Adipose tissue (tissue), 3 donors: ENCODE results near the gene WIPF2. TPM values are rescaled to one million over a fixed set of nuclear protein-coding genes. Genes with fewer than 3 reads are reported as not detected.
"Not testable (repeated sequence)": the region's sequence is repeated elsewhere in the genome, so short reads cannot be mapped to it uniquely, and the experiment has no call there.

Experiments used
- H3K27ac ChIP-seq: one replicate; pipeline ENCODE4 v1.5.1; 2013; ENCODE audit warnings: low read depth, low read length
- WGBS, 3 donors: extraction: QIAGEN DNeasy Blood & Tissue Kit; methylation state at CpG; one replicate each; pipeline ENCODE4 v1.1.7; 2013; 5-methylcytosine and 5-hydroxymethylcytosine counted together
- polyA plus RNA-seq, 3 donors: library from polyadenylated mRNA; stranded (reverse); fragments of 200-250 nt; gene quantifications; one replicate each; pipeline ENCODE4 v1.2.3, GENCODE V29; 2013
- donor health status: healthy with polysubstance abuse.
- donor health status: Bipolar disorder and iron deficiency.
- donor health status: healthy.

The WIPF2 gene
- polyA plus RNA-seq, 3 donors, result 6.3 to 9.0 (median 8.0) TPM

GRCh38 chr17:40190197-40191021, 28.7 kb upstream of the WIPF2 start:
- 69 to 80% (median 73%) methylated on average over 15 of the region's 15 CpGs for WGBS, 3 donors

GRCh38 chr17:40191237-40192208, 27.6 kb upstream of the WIPF2 start:
- no peak overlapping the region for H3K27ac ChIP-seq
- 1 to 2% (median 1%) methylated on average over 60 of the region's 60 CpGs for WGBS, 3 donors

More at GRCh38 chr17:40190197-40191021, 28.7 kb upstream of the WIPF2 start:
- no peak overlapping the region for H3K27ac ChIP-seq

DNA sequence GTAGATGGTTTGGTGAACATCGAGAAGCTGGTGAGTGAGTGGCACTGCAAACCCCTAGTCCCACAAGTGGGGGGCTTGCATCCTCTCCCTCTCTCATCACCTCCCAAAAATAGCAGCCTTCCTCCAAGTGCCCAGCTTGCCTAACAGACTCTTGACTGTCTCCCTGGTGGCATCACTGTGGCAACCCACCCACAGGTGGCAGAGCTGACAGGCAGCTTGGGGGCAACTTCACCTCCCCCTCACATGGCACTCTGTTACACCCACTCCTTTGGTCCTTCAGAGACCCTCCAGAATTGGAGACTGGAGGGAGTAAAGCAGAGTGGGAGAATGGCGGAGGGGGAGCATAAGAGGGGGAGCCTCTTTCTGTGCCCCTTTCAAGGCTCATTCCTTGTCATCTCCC, 26.1 kb upstream of the WIPF2 start:
- H3K27ac ChIP-seq, result no peak overlapping the region
- 83 to 100% (median 100%) methylated on average over 2 of the region's 2 CpGs for WGBS, 3 donors

GRCh38 chr17:40194821-40195220, 24.3 kb upstream of the WIPF2 start:
- no peak overlapping the region for H3K27ac ChIP-seq
- WGBS, 3 donors, result 53 to 68% (median 66%) methylated on average over 2 of the region's 2 CpGs

GRCh38 chr17:40197550-40197949, 21.6 kb upstream of the WIPF2 start:
- WGBS, 3 donors, result 58 to 89% (median 69%) methylated on average over 1 of the region's 1 CpG

GRCh38 chr17:40197965-40198456, 21.1 kb upstream of the WIPF2 start:
- 61 to 66% (median 62%) methylated on average over 8 of the region's 8 CpGs for WGBS, 3 donors
- H3K27ac ChIP-seq, result not testable (repeated sequence)

More at GRCh38 chr17:40197550-40197949, 21.6 kb upstream of the WIPF2 start:
- H3K27ac ChIP-seq, result no peak overlapping the region

DNA sequence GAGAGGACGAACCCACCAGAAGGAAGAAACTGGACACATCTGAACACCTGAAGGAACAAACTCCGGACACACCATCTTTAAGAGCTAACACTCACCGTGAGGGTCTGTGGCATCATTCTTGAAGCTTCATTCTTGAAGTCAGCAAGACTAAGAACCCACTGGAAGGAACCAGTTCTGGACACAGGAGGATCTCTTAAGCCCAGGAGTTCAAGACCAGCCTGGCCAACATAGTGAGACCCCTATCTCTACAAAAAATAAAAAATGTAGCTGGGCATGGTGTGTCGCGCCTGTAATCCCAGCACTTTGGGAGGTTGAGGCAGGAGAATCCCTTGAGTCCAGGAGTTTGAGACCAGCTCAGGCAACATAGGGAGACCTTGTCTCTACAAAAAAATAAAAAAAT, 20.5 kb upstream of the WIPF2 start:
- no peak overlapping the region for H3K27ac ChIP-seq
- 91 to 93% (median 91%) methylated on average over 5 of the region's 5 CpGs for WGBS, 3 donors

DNA sequence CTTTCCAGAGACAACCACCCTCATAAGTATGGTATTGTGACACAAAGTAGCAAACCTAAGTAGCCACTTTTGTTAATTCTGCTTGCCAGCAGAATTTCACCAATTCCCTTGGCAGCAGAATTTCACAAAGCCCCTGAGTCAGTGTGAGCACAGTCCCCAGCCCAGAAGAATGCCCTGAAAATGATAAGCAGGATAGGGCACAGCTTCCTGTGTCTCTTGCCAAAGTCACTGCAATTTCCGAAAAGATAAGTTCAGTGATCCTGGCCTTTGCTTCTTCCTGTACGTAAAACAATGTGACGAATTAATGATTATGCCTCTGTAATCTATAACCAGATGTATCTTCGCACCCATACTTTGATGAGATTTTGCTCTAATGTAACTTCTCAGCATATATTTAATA, 16.0 kb upstream of the WIPF2 start:
- H3K27ac ChIP-seq, result no peak overlapping the region
- 36 to 67% (median 51%) methylated on average over 4 of the region's 4 CpGs for WGBS, 3 donors

DNA sequence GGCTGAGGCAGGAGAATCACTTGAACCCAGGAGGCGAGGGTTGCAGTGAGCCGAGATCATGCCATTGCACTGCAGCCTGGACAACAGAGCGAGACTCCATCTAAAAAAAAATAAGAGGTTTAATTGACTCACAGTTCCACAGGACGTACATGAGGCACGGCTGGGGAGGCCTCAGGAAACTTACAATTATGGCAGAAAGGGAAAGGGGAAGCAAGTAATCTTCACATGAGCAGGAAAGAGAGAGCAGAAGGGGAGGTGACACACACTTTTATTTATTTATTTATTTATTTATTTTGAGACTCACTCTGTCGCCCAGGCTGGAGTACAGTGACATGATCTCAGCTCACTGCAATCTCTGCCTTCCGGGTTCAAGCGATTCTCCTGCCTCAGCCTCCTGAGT, 12.9 kb upstream of the WIPF2 start:
- H3K27ac ChIP-seq, result not testable (repeated sequence)

GRCh38 chr17:40209404-40210093, 9.6 kb upstream of the WIPF2 start:
- no peak overlapping the region for H3K27ac ChIP-seq
- 63 to 81% (median 72%) methylated on average over 2 of the region's 2 CpGs for WGBS, 3 donors

More for the DNA sequence above, 12.9 kb upstream of the WIPF2 start:
- WGBS, 3 donors, result 74 to 90% (median 76%) methylated on average over 8 of the region's 8 CpGs

GRCh38 chr17:40213914-40214313, 5.2 kb upstream of the WIPF2 start:
- WGBS, 3 donors, result 83 to 88% (median 88%) methylated on average over 6 of the region's 6 CpGs

GRCh38 chr17:40218006-40218739, 931 bp upstream of the WIPF2 start:
- H3K27ac ChIP-seq, result no peak overlapping the region
- 74 to 86% (median 85%) methylated on average over 7 of the region's 7 CpGs for WGBS, 3 donors

More at GRCh38 chr17:40213914-40214313, 5.2 kb upstream of the WIPF2 start:
- not testable (repeated sequence) for H3K27ac ChIP-seq

GRCh38 chr17:40219594-40220338, 662 bp downstream of the WIPF2 start:
- no peak overlapping the region for H3K27ac ChIP-seq
- WGBS, 3 donors, result 1 to 2% (median 2%) methylated on average over 23 to 24 of the region's 24 CpGs

DNA sequence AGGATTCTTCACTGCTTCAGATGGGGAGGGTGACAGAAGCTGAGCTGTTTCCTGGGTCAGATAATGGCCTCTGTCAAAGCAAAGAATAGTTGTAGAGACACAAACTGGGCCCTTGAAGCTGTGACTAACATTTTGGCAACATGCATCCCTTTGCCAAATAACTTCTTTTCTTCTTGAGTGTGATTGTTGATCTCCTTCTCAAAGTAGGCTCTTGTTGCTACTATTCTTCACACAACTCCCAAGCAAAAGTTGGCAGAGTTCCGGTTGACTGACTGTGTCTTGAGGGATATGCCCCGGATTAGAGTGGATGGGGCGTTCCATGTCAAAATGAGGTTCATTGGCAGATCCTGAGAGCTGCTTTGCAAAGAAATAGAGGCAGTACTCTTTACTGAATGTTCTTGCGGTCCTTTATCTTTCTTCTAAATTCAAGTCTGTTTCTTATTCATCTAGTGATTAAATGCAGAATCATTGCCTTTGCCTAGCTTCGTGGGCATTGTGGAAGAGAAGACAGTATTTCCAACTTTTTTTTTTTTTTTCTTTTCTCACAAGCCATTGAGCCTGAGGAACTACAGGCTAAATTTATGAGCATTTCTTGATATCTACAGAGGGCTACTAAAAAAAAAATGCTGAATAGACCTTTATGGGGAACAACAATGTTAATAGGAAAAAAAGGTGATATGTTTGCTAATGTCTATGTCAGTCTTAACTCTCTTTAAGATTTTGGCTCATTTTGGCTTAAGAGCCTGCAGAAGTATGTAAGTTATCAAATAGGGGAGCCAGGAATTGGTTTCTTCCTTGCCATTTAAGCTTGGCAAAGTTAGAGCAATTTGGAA, 5.8 kb downstream of the WIPF2 start:
- 35 to 70% (median 58%) methylated on average over 5 of the region's 5 CpGs for WGBS, 3 donors
- no peak overlapping the region for H3K27ac ChIP-seq

DNA sequence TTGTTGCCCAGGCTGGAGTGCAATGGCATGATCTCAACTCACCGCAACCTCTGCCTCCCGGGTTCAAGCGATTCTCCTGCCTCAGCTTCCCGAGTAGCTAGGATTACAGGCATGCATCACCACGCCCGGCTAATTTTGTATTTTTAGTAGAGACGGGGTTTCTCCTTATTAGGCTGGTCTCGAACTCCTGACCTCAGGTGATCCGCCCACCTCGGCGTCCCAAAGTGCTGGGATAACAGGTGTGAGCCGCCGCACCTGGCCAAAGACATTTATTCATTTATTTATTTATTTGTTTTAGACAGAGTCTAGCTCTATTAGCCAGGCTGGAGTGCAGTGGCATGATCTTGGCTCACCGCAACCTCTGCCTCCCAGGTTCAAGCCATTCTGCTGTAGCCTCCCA, 10.0 kb downstream of the WIPF2 start:
- H3K27ac ChIP-seq, result not testable (repeated sequence)
- WGBS, 3 donors, result 95 to 97% (median 95%) methylated on average over 14 of the region's 14 CpGs

DNA sequence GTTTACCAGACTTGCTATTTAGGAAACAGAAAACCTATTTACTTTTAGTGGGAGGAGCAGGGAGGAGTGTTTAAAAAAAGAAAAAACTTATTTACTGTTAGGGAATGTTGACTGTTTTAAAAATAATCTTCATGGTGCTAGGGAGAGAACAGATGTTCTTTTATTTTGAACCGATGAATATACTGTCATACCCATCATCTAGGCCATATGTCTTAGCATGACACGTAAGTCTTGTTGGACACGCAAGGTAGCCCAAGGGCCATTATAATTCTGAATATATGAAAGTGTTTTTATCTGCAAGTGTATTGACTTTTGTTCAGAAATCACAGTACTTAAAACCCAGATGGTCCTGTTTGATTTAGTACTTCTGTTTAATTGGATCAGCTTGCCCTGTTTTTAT, 11.6 kb downstream of the WIPF2 start:
- WGBS, 3 donors, result 68 to 95% (median 87%) methylated on average over 3 of the region's 3 CpGs
- no peak overlapping the region for H3K27ac ChIP-seq
